RKO (cell line): ENCODE results near the gene HBM.
"Not testable (repeated sequence)": the region's sequence is repeated elsewhere in the genome, so short reads cannot be mapped to it uniquely, and the experiment has no call there.

Experiments
- DNase-seq: peaks from one replicate; pipeline ENCODE4 v3.0.0-alpha.2; 2016; ENCODE audit warnings: low spot score

HBM gene

DNA sequence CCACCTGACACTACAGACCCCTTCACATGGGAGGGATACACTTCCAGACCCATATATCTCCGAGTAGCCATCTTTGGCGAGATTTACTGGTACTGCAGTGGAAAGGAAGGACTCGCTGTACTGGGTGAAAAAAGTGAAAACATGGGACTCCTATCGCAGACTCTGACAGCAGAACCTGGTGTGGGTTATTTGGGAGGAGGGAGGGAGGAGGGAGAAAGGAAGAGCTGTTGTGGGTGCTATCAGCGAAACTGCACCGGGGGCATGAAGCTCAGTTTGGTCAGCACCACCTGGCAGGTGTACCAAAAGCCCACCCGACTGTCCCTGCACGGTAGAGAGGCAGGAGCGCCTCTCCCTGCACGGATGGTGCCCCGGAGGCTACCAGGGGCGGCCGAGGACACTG is 19.4 kb downstream of the HBM start:
- DNase-seq = no peak

DNA sequence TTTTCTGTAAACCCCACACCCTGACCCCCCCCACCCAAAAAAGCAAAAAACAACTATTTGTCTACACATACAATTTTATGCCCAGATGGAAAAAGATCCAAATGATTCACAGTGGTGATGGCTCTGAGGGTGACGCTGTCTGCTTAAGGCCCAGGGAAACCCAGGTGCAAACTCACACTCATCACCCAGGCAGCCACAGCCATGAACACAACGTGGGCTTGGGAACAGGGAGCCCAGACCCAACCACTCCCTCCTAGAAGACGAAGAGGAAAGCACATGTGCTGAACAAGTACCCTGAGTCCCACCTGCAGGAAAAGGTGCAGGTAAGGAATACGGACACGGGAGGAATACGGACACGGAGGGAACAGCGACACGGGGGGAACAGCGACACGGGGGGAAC is 19.9 kb downstream of the HBM start:
- no peak for DNase-seq

DNA sequence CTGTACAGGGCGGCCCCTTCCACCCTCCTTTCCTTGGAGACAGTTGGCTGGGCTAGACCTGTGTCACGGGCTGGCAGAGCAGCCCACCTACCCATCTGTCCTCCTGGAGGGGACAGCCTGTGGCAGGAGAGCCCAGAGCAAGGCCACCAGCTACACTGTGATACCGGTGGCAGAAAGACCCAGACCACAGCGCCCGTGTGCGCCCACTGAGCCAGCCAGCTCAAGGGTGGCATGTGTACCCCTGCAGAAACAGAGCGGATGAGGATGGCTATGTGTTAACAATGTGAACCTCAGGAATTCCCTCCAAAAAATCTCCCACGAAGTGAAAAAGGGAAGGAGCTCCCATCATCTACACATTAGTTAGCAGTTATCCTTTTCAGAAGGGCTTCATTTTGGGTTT is 21.6 kb downstream of the HBM start:
- DNase-seq = no peak

DNA sequence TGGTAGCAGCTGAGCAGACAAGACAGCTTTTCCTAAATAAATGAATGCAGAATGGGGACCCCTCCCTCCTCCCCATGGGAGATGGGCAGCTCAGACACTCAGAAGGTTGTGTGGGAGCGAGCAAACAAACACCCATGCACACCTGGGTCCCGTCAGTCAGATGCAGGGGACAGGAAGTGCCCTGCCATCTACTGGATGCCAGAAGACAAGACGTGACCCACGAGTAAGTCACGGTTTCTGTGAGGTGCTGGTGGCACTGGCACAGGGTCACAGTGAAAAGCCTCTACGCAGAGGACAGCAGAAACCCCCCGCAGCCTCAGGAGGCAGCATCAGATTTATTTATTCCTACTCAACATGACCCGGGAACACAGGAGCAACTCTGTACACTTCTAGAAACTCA is 22.9 kb downstream of the HBM start:
- DNase-seq = no peak

DNA sequence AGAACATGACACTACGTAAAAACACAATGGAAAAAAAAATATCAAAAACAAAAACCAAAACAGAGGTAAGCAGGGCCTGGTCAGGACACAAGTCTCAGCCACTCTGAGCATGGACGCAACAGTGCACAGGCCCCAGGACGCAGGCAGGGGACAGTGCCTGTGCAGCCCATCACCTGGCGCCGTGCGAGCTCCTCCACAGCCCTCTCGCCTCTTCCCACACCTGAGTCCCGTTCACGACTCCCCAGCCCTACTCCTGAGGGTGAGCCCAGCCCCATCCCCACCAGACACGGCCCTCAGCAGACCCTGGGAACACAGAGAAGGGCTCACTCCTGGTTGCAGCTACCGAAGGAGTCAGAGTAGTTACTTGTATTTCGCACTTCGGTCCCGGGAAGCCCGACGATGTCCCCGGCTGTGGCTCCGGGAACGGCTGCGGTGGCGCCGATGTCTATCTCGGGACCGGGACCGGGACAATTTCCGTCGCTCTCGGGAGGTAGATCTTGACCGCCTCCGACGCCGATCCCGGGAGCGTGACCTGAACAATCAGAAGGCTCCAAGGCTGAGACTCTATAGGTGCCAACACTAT is 23.9 kb downstream of the HBM start:
- no peak for DNase-seq

DNA sequence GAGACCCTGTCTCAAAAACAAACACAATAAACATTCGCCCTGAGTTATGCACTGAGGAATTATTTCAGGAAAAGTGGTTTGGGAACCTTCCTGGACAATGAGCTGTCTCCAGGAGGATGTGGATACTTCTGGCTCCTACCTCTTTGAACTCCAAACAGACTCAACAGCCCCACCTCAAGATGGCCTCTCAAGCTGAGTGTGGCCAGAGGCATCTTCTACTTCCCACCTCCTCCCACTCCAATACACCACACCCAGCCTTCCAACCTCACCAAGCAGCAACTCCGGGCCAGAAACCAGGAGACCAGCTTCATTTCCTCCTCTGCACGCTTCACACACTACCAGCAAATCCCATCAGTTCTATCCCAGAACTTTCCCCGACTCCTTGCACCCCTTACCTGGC is 26.1 kb downstream of the HBM start:
- no peak for DNase-seq

DNA sequence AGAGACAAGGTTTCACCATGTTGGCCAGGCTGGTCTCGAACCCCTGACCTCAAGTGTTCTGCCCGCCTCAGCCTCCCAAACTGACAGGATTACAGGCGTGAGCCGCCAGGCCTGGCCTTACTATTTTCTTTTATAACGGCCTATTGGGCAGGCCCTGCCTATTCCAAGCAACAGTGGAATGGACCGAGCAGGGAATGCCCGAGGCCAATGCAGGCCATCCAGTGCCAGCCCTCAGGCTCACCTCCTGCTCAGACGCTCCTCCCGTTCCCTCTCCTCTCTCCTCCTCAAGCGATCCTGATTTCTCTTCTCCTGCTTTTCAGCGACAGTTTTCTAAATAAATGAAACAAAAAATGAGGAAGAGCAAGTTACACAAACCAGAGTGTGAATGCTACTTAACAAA is 26.9 kb downstream of the HBM start:
- DNase-seq = no peak

DNA sequence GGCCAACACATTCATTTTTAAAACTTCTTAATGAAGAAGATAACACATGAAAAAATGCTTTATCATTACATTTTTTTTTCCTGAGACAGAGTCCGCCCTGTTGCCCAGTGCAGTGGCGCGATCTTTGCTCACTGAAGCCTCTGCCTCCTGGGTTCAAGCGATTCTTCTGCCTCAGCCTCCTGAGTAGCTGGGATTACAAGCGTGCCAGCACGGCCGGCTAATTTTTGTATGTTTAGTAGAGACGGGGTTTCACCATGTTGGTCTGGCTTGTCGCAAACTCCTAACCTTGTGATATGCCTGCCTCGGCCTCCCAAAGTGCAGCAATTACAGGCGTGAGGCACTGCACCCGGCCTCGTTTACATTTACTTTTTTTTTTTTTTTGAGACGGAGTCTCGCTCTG is 27.7 kb downstream of the HBM start:
- no peak for DNase-seq

DNA sequence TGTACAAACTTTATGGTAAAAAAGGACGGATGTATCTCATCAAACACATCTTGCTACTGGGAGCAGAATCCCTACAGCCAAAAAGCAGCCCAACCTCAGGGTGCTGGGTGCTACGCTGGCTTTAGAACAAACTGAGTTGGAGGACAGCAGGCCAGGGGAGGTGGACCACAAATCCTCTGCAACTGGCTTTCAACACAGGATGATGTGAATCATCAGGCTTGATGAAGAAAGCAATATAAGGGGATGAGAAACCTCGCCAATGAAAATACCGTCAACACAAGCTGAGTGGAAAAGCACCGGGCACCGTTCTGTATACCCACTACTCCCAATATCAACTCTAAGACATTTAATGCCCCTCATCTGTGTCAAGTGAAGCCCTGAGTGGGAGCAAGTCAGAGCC is 28.7 kb downstream of the HBM start:
- DNase-seq = no peak

DNA sequence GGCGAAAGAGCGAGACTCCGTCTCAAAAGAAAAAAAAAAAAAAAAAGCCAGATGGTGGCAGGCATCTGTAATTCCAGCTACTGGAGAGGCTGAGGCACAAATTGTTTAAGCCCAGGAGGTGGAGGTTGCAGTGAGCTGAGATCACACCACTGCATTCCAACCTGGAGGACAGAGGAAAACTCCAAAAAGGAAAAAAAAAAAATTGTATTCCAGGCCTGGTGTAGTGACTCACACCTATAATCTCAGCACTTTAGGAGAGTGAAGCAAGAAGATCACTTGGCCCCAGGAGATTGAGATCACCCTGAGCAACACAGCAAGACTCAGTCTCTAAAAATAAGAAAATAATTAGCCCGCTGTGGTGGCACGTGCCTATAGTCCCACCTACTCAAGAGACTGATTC is 34.6 kb downstream of the HBM start:
- peak; percentile 24 for DNase-seq

DNA sequence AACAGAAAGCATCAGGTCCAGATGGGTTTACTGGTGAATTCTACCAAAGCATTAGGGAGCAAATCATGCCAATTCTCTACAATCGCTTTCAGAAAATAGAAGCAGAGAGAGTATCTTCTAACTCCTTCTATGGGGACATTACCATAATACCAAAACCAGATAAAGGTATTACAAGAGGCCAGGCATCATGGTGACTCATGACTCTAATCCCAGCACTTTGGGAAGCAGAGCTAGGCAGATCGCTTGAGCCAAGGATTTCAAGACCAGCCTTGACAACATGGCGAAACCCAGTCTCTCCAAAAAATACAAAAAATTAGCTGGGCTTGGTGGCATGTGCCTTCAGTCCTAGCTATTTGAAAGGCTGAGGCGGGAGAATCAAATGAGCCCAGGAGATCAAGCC is 37.5 kb downstream of the HBM start:
- no peak for DNase-seq

DNA sequence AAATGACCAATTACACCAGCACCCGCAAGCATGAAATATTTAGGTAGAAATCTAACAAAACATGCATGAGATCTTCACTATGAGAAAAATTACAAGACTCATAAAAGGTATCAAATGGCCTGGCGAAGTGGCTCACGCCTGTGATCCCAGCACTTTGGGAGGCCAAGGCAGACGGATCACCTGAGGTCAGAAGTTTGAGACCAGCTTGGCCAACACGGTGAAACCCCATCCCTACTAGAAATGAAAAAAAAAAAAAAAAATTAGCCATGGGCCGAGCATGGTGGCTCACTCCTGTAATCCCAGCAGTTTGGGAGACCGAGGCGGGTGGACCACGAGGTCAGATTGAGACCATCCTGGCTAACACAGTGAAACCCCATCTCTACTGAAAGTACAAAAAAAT is 38.3 kb downstream of the HBM start:
- not testable (repeated sequence) for DNase-seq

DNA sequence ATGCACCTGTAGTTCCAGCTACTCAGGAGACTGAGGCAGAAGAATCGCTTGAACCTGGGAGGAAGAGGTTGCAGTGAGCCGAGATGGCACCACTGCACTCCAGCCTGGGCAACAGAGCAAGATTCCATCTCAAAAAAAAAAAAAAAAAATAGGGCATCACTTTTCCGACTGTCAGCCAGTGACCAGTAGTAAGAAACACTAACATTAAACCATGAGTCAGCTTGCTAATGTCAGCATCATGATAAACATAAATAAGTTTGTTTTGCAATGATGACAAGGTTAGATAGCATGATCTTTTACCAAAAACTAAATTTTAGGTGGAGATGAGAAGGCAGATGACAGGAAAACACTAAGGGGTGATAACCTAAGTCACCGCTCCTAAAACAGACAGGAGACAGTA is 43.6 kb downstream of the HBM start:
- DNase-seq = not testable (repeated sequence)

DNA sequence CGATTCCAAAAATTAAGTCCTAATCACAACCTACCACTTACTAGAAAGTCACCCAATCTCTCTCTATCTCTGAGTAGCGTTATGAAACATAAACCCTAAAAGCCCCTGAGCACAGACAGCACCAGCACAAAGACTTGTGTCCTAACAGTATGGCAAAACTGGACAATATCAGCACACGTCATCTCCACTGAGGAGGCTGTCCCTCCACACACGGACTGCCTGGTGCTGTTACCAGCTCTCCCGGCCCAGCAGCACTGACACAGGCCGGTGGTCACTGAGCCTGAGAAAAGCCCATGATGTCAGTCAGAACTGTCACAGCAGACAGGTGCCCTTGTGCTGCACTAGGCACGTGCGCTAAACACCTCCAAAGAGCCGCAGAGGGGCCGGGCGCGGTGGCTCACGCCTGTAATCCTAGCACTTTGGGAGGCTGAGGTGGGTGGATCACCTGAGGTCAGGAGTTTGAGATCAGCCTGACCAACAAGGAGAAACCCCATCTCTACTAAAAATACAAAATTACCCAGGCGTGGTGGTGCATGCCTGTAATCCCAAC is 45.9 kb downstream of the HBM start:
- not testable (repeated sequence) for DNase-seq

DNA sequence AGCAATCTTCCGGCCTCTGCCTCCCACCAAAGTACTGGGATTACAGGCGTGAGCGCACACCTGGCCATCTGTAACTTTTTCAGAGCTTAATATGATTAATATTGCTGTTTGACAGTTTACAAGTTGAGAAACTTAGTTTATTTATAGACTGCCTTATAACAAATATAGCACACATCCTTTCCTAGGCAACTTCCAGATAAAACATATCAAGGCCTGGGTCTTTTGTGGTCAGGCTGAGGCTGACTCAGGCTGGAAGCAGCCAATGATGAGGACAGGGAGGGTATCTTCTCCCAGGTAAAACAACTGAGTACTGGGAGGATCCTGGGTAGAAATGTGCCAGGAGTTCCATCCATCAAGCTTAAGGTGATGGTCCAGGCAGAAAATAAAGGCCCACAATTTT is 47.2 kb downstream of the HBM start:
- DNase-seq = no peak
